Esophagus (tissue), 2 donors: Measurements from ENCODE around the gene ZBTB49. TPM values are rescaled to one million over a fixed set of nuclear protein-coding genes. Genes with fewer than 3 reads are reported as not detected.

Experiments used
- H3K27ac ChIP-seq, 2 donors: one replicate each; pipeline ENCODE4 v1.5.1; 2013; ENCODE audit warnings: low read depth in 2 of 2, mild to moderate bottlenecking in 2 of 2, inconsistent platforms in 1 of 2, low read length in 1 of 2, moderate library complexity in 1 of 2
- H3K27me3 ChIP-seq, 2 donors: one replicate each; pipeline ENCODE4 v1.6.1; 2013; ENCODE audit warnings: low read length in 2 of 2, control low read depth in 1 of 2, mild to moderate bottlenecking in 1 of 2; ENCODE audit not compliant: insufficient read depth in 2 of 2, control insufficient read depth in 1 of 2
- H3K36me3 ChIP-seq, 2 donors: one replicate each; pipeline ENCODE4 v1.6.1; 2013; ENCODE audit warnings: low read length in 1 of 2; ENCODE audit not compliant: control insufficient read depth in 2 of 2, insufficient read depth in 2 of 2
- H3K4me1 ChIP-seq, 2 donors: one replicate each; pipeline ENCODE4 v1.6.1; 2013; ENCODE audit warnings: low read length in 1 of 2; ENCODE audit not compliant: control insufficient read depth in 2 of 2, insufficient read depth in 2 of 2
- H3K4me3 ChIP-seq, 2 donors: one replicate each; pipeline ENCODE4 v1.5.1; 2013; ENCODE audit warnings: low read length in 2 of 2, mild to moderate bottlenecking in 2 of 2, low read depth in 1 of 2, moderate library complexity in 1 of 2
- H3K9me3 ChIP-seq, 2 donors: one replicate each; pipeline ENCODE4 v1.6.1; 2013; ENCODE audit warnings: mild to moderate bottlenecking in 2 of 2, low read depth in 1 of 2, low read length in 1 of 2, moderate library complexity in 1 of 2; ENCODE audit not compliant: control insufficient read depth in 2 of 2, insufficient read depth in 1 of 2
- WGBS, 2 donors: extraction: QIAGEN DNeasy Blood & Tissue Kit; methylation state at CpG; one replicate each; pipeline ENCODE4 v1.1.7; 2013; 5-methylcytosine and 5-hydroxymethylcytosine counted together
- polyA plus RNA-seq, 2 donors: library from polyadenylated mRNA; stranded (reverse); fragments of 200-250 nt; gene quantifications; one replicate each; pipeline ENCODE4 v1.2.3, GENCODE V29; 2013
- donor health status: healthy with polysubstance abuse.
- donor health status: Bipolar disorder and iron deficiency.

ZBTB49 gene
- polyA plus RNA-seq, 2 donors: 1.5 to 2.0 TPM

DNA sequence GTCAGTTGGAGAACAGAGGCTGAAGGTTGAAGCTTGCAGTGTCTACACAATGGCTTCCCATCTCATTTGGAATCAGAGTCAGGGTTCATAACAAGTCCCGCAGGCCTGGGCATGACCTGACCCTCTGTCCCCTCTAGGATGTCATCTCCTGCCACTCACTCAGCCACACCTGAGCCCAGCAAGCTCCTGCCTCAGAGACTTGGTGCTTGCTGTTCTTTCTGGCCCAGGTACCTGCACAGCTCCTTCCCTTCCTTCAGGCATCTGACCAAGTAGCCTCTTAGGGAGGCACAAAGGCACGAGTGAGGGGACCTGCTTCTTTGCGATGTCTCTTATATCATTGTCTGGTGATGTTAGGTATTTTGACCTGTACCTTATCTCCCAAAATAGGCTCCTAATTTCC is 9.0 kb downstream of the ZBTB49 start:
- Histone ChIP-seq H3K27ac (no peak overlapping the region), H3K9me3 (no peaks in the 10 kb centered on the region), H3K4me1 (no peaks in the 10 kb centered on the region), H3K36me3 (peaks cover 7 to 14% of the 10 kb centered on the region in 2 donors), H3K27me3 (no peaks in the 10 kb centered on the region), H3K4me3 (no peak overlapping the region)
- WGBS, 2 donors: 91% methylated on average over 3 of the region's 3 CpGs

DNA sequence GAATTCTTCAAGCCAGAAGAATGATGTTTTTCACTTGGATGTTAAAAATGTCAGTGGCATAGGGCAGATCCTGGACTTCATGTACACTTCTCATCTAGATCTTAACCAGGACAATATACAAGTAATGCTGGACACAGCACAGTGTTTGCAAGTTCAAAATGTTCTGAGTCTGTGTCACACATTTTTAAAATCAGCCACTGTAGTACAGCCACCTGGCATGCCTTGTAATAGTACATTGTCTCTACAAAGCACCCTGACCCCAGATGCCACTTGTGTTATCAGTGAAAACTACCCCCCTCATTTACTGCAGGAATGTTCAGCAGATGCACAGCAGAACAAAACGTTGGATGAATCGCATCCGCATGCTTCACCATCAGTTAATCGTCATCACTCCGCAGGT is 11.9 kb downstream of the ZBTB49 start:
- Histone ChIP-seq H3K36me3 (peaks cover 10 to 21% of the 10 kb centered on the region in 2 donors), H3K27ac (no peak overlapping the region), H3K9me3 (no peaks in the 10 kb centered on the region), H3K4me3 (no peak overlapping the region), H3K27me3 (no peaks in the 10 kb centered on the region), H3K4me1 (no peaks in the 10 kb centered on the region)
- 91 to 93% methylated on average over 5 of the region's 5 CpGs for WGBS, 2 donors

- Histone ChIP-seq H3K4me3 (no peak overlapping the region), H3K27me3 (no peaks in the 10 kb centered on the region), H3K36me3 (peaks cover 10 to 24% of the 10 kb centered on the region in 2 donors), H3K9me3 (no peaks in the 10 kb centered on the region), H3K27ac (no peak overlapping the region), H3K4me1 (no peaks in the 10 kb centered on the region)
- 62 to 67% methylated on average over 6 of the region's 6 CpGs for WGBS, 2 donors
These were observed 12.4 kb downstream of the ZBTB49 start for GRCh38 chr4:4302416-4302815.

DNA sequence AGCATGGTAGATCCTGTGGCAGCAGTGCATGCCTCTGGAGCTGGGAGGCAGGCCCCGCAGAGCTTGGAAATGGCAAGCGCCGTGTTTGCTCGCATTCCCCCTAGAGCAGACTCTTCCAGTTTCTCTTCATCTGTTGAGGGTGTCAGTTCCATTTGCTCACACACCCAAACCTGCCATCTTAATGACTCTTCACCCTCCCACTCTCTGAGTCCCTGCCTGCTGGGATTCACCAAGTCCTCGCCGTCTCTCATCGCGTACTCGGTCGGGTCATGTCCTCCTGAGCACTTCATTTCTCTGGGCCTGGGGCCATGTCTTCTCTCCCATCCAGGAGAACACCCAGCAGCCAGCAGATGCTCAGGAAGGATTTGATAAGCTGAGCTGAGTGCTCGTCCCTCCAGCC is 16.9 kb downstream of the ZBTB49 start:
- H3K27ac ChIP-seq: no peak overlapping the region
- WGBS, 2 donors: 96 to 98% methylated on average over 11 of the region's 11 CpGs
- H3K4me3 ChIP-seq: no peak overlapping the region
- no peaks in the 10 kb centered on the region for H3K4me1 ChIP-seq
- H3K27me3 ChIP-seq: no peaks in the 10 kb centered on the region
- H3K36me3 ChIP-seq: peaks cover 10 to 17% of the 10 kb centered on the region in 2 donors
- no peaks in the 10 kb centered on the region for H3K9me3 ChIP-seq

GRCh38 chr4:4308800-4309441 is 18.9 kb downstream of the ZBTB49 start:
- H3K4me3 ChIP-seq: no peak overlapping the region
- H3K4me1 ChIP-seq: no peaks in the 10 kb centered on the region
- no peak overlapping the region for H3K27ac ChIP-seq
- peaks cover 6 to 12% of the 10 kb centered on the region in 2 donors for H3K36me3 ChIP-seq
- H3K27me3 ChIP-seq: no peaks in the 10 kb centered on the region
- H3K9me3 ChIP-seq: no peaks in the 10 kb centered on the region
- 76 to 85% methylated on average over 9 of the region's 9 CpGs for WGBS, 2 donors

GRCh38 chr4:4311193-4311592 is 21.1 kb downstream of the ZBTB49 start:
- H3K36me3 ChIP-seq: peaks cover 11 to 24% of the 10 kb centered on the region in 2 donors
- H3K4me3 ChIP-seq: no peak overlapping the region
- no peaks in the 10 kb centered on the region for H3K9me3 ChIP-seq
- WGBS, 2 donors: 87 to 90% methylated on average over 4 of the region's 4 CpGs
- no peaks in the 10 kb centered on the region for H3K27me3 ChIP-seq
- H3K27ac ChIP-seq: no peak overlapping the region
- H3K4me1 ChIP-seq: no peaks in the 10 kb centered on the region

GRCh38 chr4:4315461-4316149 is 25.6 kb downstream of the ZBTB49 start:
- peaks cover 19 to 27% of the 10 kb centered on the region in 2 donors for H3K36me3 ChIP-seq
- WGBS, 2 donors: 87 to 88% methylated on average over 12 of the region's 12 CpGs

DNA sequence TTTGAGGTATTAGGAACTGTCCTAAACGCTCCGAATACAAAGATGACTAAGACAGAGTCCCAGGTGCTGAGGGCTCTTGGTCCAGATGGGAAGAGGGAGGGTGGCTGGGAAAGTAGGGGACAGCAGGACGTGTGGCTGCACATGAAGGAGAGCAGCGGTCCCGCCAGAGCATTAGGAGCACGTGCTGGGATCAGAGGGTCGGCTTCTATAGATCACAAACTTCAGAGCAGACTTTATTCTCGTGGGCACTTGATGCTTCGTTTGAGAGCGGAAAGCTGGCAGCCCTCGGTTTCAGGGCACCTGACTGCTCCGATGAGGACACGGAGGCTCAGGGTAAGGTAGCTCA is 26.1 kb downstream of the ZBTB49 start:
- H3K9me3 ChIP-seq: no peaks in the 10 kb centered on the region
- H3K27me3 ChIP-seq: no peaks in the 10 kb centered on the region
- H3K36me3 ChIP-seq: peaks cover 23 to 32% of the 10 kb centered on the region in 2 donors
- whole genome bisulfite sequencing, 2 donors: 95% methylated on average over 13 of the region's 13 CpGs
- no peak overlapping the region for H3K4me3 ChIP-seq
- no peaks in the 10 kb centered on the region for H3K4me1 ChIP-seq
- no peak overlapping the region for H3K27ac ChIP-seq

More at GRCh38 chr4:4315461-4316149, 25.6 kb downstream of the ZBTB49 start:
- Histone ChIP-seq H3K27me3 (no peaks in the 10 kb centered on the region), H3K9me3 (no peaks in the 10 kb centered on the region), H3K4me3 (no peak overlapping the region), H3K4me1 (no peaks in the 10 kb centered on the region), H3K27ac (no peak overlapping the region)

DNA sequence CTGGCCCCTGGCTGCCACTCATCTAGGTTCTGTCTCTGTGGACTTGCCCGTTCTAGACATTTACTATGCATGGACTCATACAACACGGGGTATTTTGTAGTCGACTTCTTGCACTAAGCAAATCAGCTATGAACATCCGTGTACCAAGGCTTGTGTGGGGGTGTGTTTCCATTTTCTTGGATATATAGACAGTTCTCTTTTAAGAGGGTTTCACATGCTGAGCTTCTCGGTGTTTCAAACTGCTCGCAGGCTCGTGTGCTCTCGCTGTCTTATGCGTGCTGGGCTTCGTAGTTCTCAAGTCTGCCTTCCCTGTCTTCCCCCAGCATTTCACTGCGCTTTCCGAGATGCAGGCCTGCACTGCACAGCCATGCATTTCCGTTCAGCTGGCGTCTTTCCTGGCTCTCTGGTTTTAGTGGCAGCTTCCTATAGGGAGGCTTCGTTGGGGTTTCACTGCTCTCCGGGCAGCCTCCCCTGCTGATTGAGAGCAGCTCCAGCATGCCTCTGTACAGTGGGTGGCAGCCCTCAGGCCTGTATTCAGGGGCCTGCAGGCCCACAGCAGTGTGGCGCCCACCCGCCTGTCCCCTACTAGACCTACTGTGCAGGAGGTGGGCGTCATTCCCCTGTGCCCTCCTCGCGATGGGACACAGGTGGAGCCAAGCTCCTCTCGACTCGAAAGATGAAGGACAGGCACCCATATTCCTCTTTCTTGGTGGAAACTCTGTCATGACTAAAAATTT is 27.6 kb downstream of the ZBTB49 start:
- no peaks in the 10 kb centered on the region for H3K9me3 ChIP-seq
- no peaks in the 10 kb centered on the region for H3K27me3 ChIP-seq
- WGBS, 2 donors: 90 to 91% methylated on average over 23 of the region's 23 CpGs
- H3K4me1 ChIP-seq: no peaks in the 10 kb centered on the region
- H3K27ac ChIP-seq: no peak overlapping the region
- H3K36me3 ChIP-seq: peaks cover 30 to 40% of the 10 kb centered on the region in 2 donors
- H3K4me3 ChIP-seq: no peak overlapping the region
